ENCODE data around the gene OGDH.
A peak's percentile ranks its signal among the peaks of the same experiment; 100 is the strongest.

The OGDH gene

GRCh38 chr7:44743750-44744149, 137.3 kb downstream of the OGDH start:
- Histone ChIP-seq H3K36me3 (replicated peaks; ENCODE audit: insufficient read depth, low read length) (no peaks in the 10 kb centered on the region), H3K9ac (ENCODE audit: low read length) (no peak overlapping the region), H2AFZ (ENCODE audit: low read length) (no peak overlapping the region), H3K4me1 (ENCODE audit: low read length) (no peaks in the 10 kb centered on the region), H3K27ac (ENCODE audit: low read length) (no peak overlapping the region), H3K9me3 (replicated peaks; ENCODE audit: insufficient read depth, low read length) (no peaks in the 10 kb centered on the region), H3F3A (ENCODE audit: insufficient read depth, low read length) (0 out of 2 replicates have a peak, but pooled peaks cover 3% of the 10 kb centered on the region), H3K9me2 (replicated peaks; ENCODE audit: insufficient read depth, low read length) (no peaks in the 10 kb centered on the region), H3K4me3 (ENCODE audit: low read length) (no peak overlapping the region), H4K20me1 (ENCODE audit: insufficient read depth, low read length) (no peaks in the 10 kb centered on the region), H3K4me2 (ENCODE audit: low read depth, low read length) (no peak overlapping the region), H3K27me3 (replicated peaks; ENCODE audit: insufficient read depth, low read length) (no peaks in the 10 kb centered on the region), H3K79me2 (ENCODE audit: low read length) (no peaks in the 10 kb centered on the region)
- no peak for DNase-seq
- no peak for TF ChIP-seq CTCF (IDR thresholded peaks at IDR 0.05; ENCODE audit: low read length)
- no peak for TF ChIP-seq EZH2phosphoT487 (IDR thresholded peaks at IDR 0.05; ENCODE audit: low read length)

GRCh38 chr7:44748045-44748947, 141.9 kb downstream of the OGDH start, which contains the start of gene ZMIZ2:
ZMIZ2 (plus strand) TSS chr7:44748847; CDS start chr7:44756250, 7,403 bp downstream.
- peak within 1 kb of the TSS; percentile 99 for H3K4me2 ChIP-seq (ENCODE audit: low read depth, low read length)
- H3K9me2 ChIP-seq (replicated peaks; ENCODE audit: insufficient read depth, low read length), result no peaks in the 10 kb centered on the region
- peak within 1 kb of the TSS; percentile 94 for H3K4me3 ChIP-seq (ENCODE audit: low read length)
- no peaks in the 10 kb centered on the region for H4K20me1 ChIP-seq (ENCODE audit: insufficient read depth, low read length)
- H2AFZ ChIP-seq (ENCODE audit: low read length), result peak within 1 kb of the TSS; percentile 95
- no peaks in the 10 kb centered on the region for H3K9me3 ChIP-seq (replicated peaks; ENCODE audit: insufficient read depth, low read length)
- peak; percentile 87 for DNase-seq
- H3F3A ChIP-seq (ENCODE audit: insufficient read depth, low read length), result peaks cover 33% of the 10 kb centered on the region
- H3K9ac ChIP-seq (ENCODE audit: low read length), result peak within 1 kb of the TSS; percentile 91
- peaks cover 38% of the 10 kb centered on the region for H3K79me2 ChIP-seq (ENCODE audit: low read length)
- no peaks in the 10 kb centered on the region for H3K27me3 ChIP-seq (replicated peaks; ENCODE audit: insufficient read depth, low read length)
- no peaks in the 10 kb centered on the region for H3K36me3 ChIP-seq (replicated peaks; ENCODE audit: insufficient read depth, low read length)
- TF ChIP-seq EZH2phosphoT487 (IDR thresholded peaks at IDR 0.05; ENCODE audit: low read length), result no peak
- TF ChIP-seq EZH2 (optimal IDR thresholded peaks at IDR 0.05; ENCODE audit: low read depth, low read length), result no peak
- no peak for TF ChIP-seq CTCF (IDR thresholded peaks at IDR 0.05; ENCODE audit: low read length)
- peaks cover 22% of the 10 kb centered on the region for H3K4me1 ChIP-seq (ENCODE audit: low read length)
- peak within 1 kb of the TSS; percentile 95 for H3K27ac ChIP-seq (ENCODE audit: low read length)

- Histone ChIP-seq H3K9me2 (replicated peaks; ENCODE audit: insufficient read depth, low read length) (no peaks in the 10 kb centered on the region), H3K27ac (ENCODE audit: low read length) (peak overlapping the region; percentile 95), H3K4me1 (ENCODE audit: low read length) (peaks cover 22% of the 10 kb centered on the region), H3K36me3 (replicated peaks; ENCODE audit: insufficient read depth, low read length) (no peaks in the 10 kb centered on the region), H3K27me3 (replicated peaks; ENCODE audit: insufficient read depth, low read length) (no peaks in the 10 kb centered on the region), H3F3A (ENCODE audit: insufficient read depth, low read length) (peaks cover 33% of the 10 kb centered on the region), H3K4me3 (ENCODE audit: low read length) (peak overlapping the region; percentile 94), H3K9me3 (replicated peaks; ENCODE audit: insufficient read depth, low read length) (no peaks in the 10 kb centered on the region), H2AFZ (ENCODE audit: low read length) (no peak overlapping the region), H3K9ac (ENCODE audit: low read length) (peak overlapping the region; percentile 91), H3K4me2 (ENCODE audit: low read depth, low read length) (peak overlapping the region; percentile 99), H3K79me2 (ENCODE audit: low read length) (peaks cover 46% of the 10 kb centered on the region), H4K20me1 (ENCODE audit: insufficient read depth, low read length) (no peaks in the 10 kb centered on the region)
- DNase-seq, result peak; percentile 60
- TF ChIP-seq EZH2phosphoT487 (IDR thresholded peaks at IDR 0.05; ENCODE audit: low read length), result no peak
Observed at GRCh38 chr7:44748948-44749731, 142.7 kb downstream of the OGDH start.
